ENCODE data around the gene MIPEP.
"Not testable (repeated sequence)": the region's sequence is repeated elsewhere in the genome, so short reads cannot be mapped to it uniquely, and the experiment has no call there.

MIPEP gene

DNA sequence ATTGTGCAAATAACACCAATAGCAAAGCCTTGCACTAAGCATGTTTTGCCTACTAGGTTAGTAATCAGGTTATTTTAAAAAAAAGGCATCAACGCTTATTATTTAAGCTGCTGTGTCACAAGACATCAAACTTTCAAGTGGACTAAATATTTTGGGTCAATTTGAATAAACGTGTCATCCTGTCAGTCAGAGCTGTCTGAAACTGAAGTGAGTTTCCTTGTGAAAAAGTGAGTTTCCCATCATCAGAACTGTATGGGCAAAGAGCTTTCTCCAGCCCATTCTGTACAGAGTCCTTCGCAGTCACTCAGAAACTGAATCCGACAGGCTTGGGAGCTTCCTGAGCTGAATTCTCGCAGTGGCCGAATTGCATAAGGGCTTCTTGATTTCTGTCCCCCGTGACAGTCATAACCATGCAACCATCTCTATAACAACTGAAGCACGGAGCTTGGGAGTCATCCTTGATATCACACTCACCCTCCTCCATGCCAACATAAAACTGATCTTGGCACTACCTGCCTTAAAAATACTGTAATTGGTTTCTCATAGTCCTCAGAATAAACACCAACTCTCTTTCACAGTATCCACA, 139.8 kb downstream of the MIPEP start:
- no peak for DNase-seq (ENCODE audit: low read depth)

DNA sequence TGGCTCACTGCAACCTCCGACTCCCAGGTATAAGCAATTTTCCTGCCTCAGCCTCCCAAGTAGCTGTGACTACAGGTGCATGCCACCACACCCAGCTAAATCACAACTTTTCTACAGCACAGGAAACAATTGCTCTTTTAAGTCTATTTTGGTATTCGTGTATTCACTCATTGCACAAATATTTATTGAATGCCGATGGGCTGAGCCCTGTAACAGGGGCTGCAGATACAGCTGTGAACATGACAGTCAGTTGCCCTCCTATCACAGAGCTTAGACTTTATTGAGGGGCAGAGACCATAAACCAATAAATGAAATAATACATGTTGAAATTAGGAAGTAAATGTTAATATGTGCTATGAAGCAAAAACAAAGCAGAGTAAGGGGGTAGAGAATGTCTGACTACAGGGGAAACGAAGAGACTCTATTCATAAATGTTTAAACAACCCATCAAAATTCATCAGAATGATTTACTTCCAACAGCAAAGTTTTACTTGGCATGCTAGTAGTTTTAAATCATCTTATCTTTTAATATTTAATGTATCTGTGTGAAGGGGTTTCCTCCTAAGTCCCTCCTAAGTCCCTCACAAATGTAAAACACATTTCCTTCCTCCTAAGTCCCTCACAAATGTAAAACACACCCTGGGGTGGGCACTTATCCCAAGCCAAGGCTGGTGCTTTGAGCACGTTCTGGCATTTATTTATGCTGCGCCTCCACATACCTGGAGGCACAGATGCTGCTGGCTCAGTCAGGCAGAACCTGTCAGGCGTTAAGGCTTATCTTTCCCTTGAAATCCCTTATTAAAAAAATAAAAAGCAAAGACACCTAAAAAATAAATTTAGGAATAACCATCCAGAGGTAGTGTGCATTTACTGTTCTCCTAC, 140.8 kb downstream of the MIPEP start:
- no peak for DNase-seq (ENCODE audit: low read depth)

DNA sequence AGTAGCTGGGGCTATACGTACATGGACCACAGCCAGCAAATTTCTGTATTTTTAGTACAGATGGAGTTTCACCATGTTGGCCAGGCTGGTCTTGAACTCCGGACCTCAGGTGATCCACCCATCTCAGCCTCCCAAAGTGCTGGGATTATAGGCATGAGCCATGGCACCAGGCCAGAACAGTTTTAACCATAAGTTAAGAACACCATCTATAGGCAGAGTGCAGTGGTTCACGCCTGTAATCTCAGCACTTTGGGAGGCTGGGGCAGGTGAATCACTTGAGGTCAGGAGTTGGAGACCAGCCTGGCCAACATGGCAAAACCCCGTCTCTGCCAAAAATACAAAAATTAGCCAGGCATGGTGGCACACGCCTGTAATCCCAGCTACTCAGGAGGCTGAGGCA, 143.1 kb downstream of the MIPEP start:
- not testable (repeated sequence) for DNase-seq (ENCODE audit: low read depth)

DNA sequence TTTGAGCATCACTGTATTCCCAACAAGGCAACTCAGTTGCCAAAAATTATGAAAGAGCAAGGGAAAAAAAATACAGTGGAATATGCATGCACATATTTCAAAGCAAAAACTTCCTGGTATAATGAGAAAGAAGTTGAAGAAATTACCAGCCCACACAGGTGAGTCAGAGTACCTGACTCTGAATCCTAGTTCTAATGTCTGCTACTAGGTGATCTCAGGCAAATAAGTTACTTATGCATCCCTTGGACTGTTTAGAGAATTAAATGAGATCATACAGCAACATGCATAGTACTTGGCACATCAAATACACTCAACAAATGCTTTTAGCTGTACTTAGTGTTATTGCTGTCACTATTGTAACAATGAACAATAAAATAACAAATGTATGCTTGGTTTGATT, 144.9 kb downstream of the MIPEP start:
- no peak for DNase-seq (ENCODE audit: low read depth)

DNA sequence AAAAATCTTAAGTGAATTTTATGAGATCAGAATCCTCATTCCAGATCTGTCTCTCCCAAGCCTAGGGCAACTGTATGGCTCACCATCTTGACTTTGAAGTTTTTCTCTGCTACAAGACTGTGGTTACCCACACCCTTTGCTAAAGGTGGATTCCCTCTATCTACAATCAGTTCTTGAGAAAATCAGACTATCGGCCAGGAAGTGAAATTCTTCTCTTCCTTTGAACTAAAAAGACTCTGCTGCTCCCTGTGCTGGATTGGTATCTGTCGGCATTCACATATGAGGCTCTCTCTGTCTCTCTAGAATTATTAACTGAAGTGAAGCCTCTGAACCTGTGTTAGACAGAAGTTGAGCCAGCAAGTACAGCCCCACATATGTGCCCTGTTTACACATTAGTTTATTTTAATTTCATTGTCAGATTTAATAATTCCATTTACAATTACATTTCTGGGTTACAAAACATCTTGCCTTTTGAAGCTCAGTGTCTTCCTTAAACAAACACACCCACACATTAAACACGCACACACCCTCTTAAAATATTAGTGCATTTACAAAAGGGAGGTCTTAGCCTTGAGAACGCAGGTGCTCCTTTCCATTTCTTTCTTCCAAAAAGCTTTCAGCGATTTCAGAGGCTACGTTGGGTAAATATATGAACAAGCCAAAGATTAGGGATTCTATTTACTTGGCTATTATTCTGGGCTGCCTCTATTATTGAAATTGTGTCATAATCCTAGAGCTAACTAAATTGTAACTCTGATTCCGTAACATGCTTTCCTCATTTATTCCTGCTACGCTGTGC, 145.7 kb downstream of the MIPEP start:
- no peak for DNase-seq (ENCODE audit: low read depth)

DNA sequence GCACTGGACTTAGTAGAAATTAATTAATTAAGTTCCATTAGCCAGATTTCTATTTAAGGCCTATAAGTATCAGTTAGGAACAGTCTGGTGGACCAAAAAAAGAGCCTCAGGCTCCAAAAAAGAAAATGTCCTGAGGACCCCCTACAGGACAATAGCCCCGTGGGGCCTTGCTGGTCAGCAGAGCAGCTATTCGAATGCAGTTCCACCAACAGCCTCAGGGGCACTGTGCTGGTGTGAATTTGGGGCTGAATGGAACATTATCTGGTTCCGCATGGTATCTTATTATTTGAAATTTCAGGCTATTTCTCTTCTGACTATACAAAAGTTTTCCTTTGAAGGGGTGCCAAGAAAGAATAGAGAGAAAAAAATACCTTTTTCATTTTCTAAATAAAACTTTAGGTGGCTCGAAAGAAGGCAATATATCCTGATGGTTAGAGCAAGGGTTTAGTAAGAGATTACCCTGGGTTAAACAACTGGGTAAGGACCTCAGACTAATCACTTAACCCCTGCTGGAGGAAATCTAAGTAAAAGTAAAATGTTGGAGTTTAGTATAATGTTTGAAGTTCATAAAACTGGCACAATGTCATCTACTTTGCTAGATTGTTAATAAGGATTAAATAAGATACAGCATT, 147.2 kb downstream of the MIPEP start:
- no peak for DNase-seq (ENCODE audit: low read depth)

DNA sequence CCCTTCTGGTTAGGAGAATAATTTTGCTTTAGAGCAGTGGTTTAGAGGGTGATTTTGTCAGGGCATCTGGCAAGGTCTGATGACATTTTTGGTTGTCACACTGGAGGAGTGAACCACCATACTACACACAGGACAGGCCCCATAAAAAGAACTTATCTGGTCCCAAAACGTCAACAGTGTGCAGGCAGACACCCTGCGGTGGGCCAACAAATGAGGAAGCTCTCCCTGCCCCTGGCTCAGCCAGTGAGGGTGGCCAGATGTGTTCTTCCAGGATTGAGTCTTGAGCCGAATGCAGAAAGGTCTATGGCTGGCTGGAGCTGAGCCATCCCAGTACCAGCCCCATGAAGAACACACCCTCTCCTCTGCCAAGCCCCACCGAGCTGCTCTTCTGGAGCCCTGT, 149.2 kb downstream of the MIPEP start:
- no peak for DNase-seq (ENCODE audit: low read depth)

DNA sequence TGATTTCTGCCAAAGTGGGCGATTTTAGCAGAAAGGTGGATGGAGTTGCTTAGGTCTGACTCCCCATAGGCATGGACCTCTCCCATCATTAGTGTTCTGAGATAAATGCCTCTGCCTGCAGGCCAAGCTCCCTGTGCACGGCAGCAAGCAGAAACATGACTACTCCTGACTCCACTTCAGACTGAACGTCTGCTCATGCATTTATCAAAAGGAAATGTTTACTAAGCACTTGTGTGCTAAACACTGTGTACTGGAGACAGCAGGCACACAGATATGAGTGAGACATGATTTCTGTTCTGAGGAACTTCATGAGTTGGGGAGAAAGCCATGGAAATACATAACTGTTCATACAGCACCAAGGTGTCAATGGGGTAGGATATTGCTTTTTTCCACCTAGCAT, 149.6 kb downstream of the MIPEP start:
- DNase-seq (ENCODE audit: low read depth): no peak

DNA sequence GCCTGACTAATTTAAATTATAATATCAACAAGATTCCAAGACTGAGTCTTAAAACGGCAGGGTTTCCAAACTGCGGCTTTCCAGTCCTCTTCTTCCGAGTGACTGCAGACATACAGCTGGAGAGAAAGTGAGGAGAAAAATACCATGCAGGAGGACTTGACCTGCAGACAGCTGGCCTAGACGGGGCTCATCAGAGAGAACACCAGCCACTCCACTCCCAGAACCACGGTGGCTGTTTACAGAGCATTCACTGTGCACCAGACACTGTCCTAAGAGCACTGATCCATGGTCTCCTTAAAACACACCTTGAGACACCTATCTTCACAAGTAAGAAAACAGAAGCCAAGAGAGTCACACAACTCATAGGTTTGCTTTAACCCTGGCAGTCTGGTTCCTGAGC, 152.7 kb downstream of the MIPEP start:
- DNase-seq (ENCODE audit: low read depth): no peak

DNA sequence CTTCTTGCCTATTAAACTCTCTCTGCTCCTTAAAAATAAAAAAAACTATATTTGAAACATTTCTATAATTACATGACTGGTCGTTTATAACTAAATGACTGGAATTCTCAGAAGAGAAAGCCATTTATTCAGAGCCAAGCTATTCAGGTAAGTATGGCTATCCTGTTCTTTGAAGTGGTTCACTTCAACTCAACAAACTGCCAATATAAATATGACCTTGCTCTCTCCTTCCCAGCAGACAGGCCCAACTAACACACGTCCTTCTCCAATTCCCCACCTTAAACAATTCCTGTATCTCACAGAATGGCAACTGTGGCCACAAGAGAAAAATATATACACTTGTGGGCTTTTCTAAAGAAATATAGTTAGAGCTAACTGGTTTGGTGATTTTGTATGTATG, 153.9 kb downstream of the MIPEP start:
- no peak for DNase-seq (ENCODE audit: low read depth)

DNA sequence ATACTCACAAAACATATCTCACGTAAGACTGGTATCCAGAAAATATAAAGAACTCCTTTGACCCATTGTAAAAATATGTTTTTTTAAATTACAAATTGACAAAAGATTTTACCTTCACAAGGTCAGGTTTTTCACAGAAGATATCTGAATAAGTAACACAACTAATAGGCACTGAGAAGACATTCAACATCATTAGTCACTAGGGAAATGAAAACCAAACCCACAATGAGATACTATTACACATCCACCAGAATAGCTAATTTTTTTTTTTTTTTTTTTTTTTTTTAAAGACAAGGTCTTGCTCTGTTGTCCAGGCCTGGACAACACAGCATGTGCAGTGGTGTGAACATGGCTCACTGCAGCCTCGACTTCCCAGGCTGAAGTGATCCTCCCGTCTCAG, 157.5 kb downstream of the MIPEP start:
- DNase-seq (ENCODE audit: low read depth): no peak

DNA sequence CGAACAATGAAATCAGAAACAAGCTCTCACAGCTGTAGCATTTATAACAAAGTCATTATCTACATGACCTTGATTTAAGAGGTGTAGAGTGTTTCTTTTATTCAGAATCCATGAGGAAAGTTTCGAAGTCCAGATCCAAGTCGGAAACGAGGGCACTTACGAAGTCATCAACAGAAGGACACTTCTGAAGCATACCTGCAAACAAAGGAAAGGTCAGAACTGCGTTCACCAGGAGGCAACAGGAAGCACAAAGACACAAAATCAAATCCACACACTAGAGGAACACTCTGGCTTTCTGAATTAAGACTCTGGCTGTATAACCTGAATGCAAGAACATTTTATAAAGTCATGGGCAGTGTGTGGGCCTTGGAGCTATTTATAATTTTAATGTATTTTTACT, 158.9 kb downstream of the MIPEP start:
- no peak for DNase-seq (ENCODE audit: low read depth)

DNA sequence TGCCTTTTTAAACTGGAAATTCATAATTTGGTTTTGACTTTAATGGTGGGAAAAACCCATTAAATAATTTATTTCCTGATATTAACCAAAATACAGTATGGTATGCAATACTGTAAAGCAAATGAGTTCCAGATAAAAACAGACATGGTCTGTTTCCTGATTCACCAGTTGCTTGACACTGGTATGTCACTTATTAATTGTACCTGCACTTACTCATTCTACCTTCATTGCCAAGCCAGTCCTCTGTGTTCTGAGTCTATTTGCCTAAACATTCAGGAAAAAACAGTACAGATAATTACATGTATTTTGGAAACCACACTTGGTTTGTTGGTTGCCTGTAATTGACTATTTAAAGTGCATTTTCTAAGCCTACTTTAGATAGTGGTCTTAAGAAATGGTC, 159.7 kb downstream of the MIPEP start:
- DNase-seq (ENCODE audit: low read depth): no peak

DNA sequence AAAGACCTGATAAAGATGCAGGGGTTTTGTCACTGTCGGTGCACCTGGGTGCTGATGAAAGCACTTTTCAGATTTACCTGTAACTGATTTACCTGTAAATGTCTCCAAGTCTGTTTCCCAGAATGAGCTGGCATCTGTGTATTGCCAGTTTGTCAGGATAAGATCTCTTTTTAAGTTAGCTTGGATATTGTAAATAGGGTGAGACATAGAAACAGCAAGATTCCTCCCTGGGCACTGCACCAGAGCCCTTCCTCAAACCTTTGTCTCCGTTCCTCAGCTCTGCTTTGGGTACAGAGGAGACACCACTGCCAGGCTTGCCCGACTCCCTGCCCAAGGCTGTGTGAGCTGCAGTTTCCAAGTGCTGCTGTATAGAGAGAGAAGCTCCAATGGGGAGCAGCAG, 160.4 kb downstream of the MIPEP start:
- DNase-seq (ENCODE audit: low read depth): no peak

DNA sequence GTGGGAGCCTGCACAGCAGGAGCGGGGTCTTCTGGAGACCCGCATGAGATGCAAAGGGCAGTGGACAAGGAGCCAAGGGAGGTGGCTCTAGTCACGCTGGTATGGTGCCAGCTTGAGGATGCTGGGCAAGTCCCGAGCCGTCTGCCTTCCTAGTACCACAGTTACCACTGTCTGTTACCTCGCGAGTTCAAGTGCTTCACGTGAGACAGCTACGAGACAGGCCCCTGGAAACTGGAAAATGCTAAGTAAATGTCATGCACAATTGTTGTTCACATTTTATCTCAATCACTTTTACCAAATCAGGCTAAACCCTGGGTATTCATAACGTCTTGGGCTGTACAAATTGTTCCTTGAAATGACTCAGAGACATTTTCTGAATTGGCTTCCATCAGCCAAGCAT, 163.3 kb downstream of the MIPEP start:
- no peak for DNase-seq (ENCODE audit: low read depth)

DNA sequence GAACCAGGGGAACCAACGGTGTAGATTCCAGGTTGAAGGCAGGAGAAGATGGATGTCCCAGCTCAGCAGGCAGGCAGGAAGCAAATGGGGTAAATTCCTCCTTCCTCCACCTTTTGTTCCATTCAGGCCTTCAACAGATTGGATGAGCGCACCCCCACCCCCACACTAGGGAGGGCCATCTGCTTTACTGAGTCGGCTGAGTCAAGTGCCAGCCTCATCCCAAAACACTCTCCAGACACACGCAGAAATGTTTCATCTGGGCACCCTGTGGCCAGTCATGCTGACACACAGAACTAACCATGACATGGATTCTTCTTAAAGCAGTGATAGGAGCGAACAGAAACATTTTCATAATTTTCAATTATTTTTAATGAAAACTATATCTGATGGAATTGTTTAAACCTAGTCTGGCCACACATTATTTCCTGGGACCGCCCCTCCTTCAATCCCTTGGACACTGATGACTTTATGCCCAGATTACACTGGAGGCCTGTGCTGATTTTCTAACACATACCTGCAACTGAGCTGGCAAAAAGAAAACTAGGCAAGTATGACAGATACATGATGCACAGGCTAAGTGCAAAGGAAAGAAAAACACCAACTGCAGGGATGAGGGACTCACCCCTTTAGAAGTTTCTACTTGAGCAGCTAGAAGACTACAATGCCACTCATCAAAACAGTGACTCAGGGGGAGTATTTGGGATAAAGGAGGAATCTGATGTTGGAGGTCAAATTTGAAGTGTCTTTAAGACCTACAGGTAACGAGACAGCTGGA, 164.8 kb downstream of the MIPEP start:
- no peak for DNase-seq (ENCODE audit: low read depth)

DNA sequence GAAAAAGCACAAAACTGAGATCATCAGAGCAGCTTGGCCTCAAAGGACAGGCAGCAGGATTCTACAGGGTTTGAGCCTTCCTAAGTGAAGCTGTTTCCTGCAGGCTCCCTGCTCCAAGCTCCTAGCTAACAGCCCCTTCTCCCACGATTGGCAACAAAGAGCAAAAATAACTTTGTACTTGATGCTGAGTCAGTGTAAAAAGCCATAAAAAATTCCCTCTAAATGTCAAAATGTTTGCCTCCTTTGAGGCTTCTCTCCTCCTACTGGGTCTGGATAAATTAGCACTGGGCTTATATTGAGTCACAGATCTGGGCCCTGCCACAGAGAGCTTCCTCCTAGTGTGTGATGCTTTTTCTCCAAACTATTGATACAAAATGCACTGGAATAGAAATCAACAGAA, 165.7 kb downstream of the MIPEP start:
- DNase-seq (ENCODE audit: low read depth): peak; percentile 62

DNA sequence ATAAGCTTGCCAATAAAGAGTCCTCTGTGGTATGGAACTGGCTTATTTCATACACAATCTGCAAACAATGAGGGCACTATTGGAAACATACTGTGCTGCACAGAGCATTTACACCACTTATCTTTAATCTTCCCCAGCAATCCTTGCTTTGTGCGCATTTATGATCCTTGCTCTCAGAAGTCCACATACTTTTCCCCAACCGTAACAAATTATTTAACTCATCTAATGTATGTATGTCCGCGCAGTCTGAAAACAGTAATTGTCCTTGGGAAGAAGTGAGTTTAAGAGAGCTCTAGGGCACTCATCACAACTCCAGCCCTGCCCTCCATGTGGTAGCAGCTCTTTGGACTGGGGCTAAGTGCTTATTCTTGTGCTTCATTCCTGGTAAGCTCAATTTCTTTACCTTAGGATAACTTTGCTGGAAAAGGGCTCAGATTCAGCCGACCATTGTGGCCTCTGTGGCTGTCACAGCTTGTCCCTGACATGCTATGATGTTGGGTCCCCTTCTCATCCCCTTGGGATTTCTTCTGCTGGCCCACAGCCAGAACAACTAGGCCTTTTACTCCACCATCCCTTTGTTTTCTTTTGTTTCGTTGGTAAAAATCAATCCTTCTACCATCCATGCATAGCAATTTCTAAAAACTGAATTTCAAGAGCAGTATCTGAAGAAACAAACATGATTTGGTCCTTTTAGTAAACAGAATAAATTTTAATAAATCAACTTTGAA, 166.3 kb downstream of the MIPEP start:
- no peak for DNase-seq (ENCODE audit: low read depth)

DNA sequence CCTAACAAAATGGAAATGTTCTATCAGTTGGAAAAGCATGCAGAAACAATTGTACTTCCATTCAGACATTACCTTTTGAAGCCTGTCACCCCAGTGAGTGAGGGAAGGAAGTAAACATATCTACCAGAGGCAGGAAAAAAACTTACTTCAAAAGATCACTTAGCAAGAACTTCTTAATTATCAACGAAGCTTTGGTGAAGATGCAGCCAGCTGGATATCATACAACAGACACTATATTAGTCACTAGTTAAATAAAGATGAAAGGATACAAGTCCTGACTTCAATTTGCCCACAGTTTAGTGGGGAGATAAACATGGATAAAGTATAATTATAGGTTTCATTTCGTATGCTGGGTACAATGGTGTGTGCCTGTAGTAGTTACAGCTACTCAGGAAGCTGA, 170.2 kb downstream of the MIPEP start:
- no peak for DNase-seq (ENCODE audit: low read depth)

DNA sequence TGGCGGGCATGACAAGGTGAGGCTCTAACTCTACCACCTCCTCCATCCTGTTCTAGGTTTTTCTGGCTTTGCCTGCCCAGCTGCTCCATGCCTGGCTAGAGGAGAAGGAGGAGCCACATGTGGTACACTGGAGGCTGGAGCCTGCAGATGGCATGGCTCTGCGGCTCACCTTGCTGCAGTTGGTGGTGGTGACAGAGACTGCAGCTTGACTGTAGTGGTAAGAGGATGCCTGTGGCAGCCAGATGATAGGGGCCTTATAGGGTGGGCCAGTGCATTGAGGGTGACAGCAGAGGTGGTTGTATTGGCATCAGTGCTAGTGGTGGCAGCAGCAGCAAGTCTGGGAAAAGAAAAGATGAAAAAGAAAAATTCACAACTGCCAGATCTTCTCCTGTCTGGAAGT, 172.8 kb downstream of the MIPEP start:
- DNase-seq (ENCODE audit: low read depth): no peak

DNA sequence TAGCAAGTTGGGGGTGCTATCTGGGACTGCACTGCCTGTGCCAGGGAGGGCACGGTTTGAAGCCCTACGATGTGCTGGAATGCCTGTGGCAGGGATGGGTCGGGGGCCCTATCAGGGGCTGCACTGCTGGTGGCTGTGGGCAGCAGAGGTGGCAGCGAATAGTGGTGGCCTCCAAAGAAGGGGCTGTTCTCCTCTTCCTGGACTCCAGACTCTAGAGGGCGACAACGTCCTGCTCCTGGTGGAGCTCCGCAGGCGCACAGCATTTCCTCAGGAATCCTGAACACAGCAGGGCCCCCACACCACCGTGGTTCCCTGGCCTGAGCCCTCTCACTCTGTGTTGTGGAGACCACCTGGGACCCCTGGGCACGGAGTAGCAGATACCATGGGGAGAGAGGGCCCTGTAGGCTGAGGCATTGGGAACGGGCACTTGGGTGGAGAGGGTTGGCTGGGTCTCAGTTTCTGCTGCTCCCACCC, 173.4 kb downstream of the MIPEP start:
- DNase-seq (ENCODE audit: low read depth): no peak
